OCI-LY1 (cell line): ENCODE data around the gene CCDC51.

Experiments
- H2AFZ ChIP-seq: fragments of 200-600 bp; sonication (generic), shearing (Covaris generic); 2 replicates; pipeline ENCODE4 v1.6.0; 2014; ENCODE audit warnings: antibody characterized with exemption, mild to moderate bottlenecking, low read length
- H3F3A ChIP-seq: fragments of 200-600 bp; sonication (generic), shearing (Covaris generic); 2 replicates; pipeline ENCODE4 v1.6.0; 2014; ENCODE audit warnings: mild to moderate bottlenecking, antibody characterized with exemption, low read length, moderate library complexity; ENCODE audit not compliant: insufficient read depth
- H3K27ac ChIP-seq: fragments of 200-600 bp; sonication (generic); 2 replicates; pipeline ENCODE4 v1.5.1; 2014; ENCODE audit warnings: low read length, mixed run types, mild to moderate bottlenecking, low read depth; ENCODE audit not compliant: poor library complexity, severe bottlenecking
- H3K27me3 ChIP-seq: fragments of 200-600 bp; sonication (generic); 2 replicates; pipeline ENCODE4 v1.6.0; 2014; ENCODE audit warnings: antibody characterized with exemption, mild to moderate bottlenecking, low read length, moderate library complexity; ENCODE audit not compliant: insufficient read depth
- H3K36me3 ChIP-seq: fragments of 200-600 bp; sonication (generic); 2 replicates; pipeline ENCODE4 v1.6.1; 2014; ENCODE audit warnings: mild to moderate bottlenecking, antibody characterized with exemption, low read length, moderate library complexity, mixed read lengths; ENCODE audit not compliant: insufficient read depth
- H3K4me1 ChIP-seq: fragments of 200-600 bp; sonication (generic); 2 replicates; pipeline ENCODE4 v1.5.1; 2014; ENCODE audit warnings: mild to moderate bottlenecking, low read length, moderate library complexity; ENCODE audit not compliant: insufficient read depth, severe bottlenecking
- H3K4me2 ChIP-seq: fragments of 200-600 bp; sonication (generic), shearing (Covaris generic); 2 replicates; pipeline ENCODE4 v1.6.1; 2014; ENCODE audit warnings: low read length
- H3K4me3 ChIP-seq: fragments of 200-600 bp; sonication (generic); 2 replicates; pipeline ENCODE4 v1.5.1; 2014; ENCODE audit warnings: low read length, low read depth, mild to moderate bottlenecking, mixed read lengths; ENCODE audit not compliant: poor library complexity, severe bottlenecking
- H3K79me2 ChIP-seq: fragments of 200-600 bp; shearing (Covaris generic); 2 replicates; pipeline ENCODE4 v1.6.1; 2016; ENCODE audit warnings: mixed run types, low read length, mixed read lengths; ENCODE audit not compliant: insufficient read depth
- H3K9ac ChIP-seq: fragments of 200-600 bp; sonication (generic), shearing (Covaris generic); 2 replicates; pipeline ENCODE4 v1.6.1; 2014; ENCODE audit warnings: mild to moderate bottlenecking, low read length, mixed read lengths
- H3K9me2 ChIP-seq: fragments of 200-600 bp; sonication (generic), shearing (Covaris generic); 2 replicates; pipeline ENCODE4 v1.6.1; 2014; ENCODE audit warnings: low read depth, mild to moderate bottlenecking, low read length, mixed read lengths
- H3K9me3 ChIP-seq: fragments of 200-600 bp; shearing (Covaris generic); 2 replicates; pipeline ENCODE4 v1.6.1; 2014; ENCODE audit warnings: low read length, mixed read lengths
- H4K20me1 ChIP-seq: fragments of 200-600 bp; sonication (generic), shearing (Covaris generic); 2 replicates; pipeline ENCODE4 v1.6.0; 2016; ENCODE audit warnings: mild to moderate bottlenecking, low read length; ENCODE audit not compliant: insufficient read depth
- EZH2 ChIP-seq: fragments of 200-600 bp; sonication (generic), shearing (Covaris generic); IDR thresholded peaks from 2 replicates; pipeline ENCODE4 v1.8.0; 2017; ENCODE audit warnings: borderline replicate concordance, mixed run types, mild to moderate bottlenecking, antibody characterized with exemption, low read length, moderate library complexity, mixed read lengths
- TF ChIP-seq, protein P1 (sequence below): fragments of 200-600 bp; sonication (generic), shearing (Covaris generic); IDR thresholded peaks from 2 replicates; pipeline ENCODE4 v1.5.1; 2017; ENCODE audit warnings: mild to moderate bottlenecking, antibody characterized with exemption, low read length, moderate library complexity, mixed read lengths

The CCDC51 gene

DNA sequence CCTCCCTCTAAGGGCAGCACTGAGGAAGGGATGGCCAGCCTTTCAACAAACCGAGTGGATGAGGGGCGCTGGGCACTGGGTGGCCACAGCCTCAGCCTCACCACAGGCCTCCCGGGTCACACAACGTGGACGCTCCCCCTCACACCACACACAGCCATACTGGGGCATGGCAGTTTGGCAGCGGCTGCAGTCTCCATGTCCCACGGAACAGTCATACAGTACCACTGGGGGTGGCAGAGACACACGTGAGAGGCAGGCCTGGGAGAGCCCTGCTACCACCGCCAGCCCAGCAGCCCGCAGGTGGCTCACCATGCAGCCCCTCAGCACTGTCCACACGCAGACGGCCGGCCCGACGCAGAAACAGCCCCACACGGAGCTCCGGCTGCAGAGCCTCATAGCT is 21.8 kb downstream of the CCDC51 start:
- TF ChIP-seq EZH2 = no peak
- TF ChIP-seq, protein P1, sequence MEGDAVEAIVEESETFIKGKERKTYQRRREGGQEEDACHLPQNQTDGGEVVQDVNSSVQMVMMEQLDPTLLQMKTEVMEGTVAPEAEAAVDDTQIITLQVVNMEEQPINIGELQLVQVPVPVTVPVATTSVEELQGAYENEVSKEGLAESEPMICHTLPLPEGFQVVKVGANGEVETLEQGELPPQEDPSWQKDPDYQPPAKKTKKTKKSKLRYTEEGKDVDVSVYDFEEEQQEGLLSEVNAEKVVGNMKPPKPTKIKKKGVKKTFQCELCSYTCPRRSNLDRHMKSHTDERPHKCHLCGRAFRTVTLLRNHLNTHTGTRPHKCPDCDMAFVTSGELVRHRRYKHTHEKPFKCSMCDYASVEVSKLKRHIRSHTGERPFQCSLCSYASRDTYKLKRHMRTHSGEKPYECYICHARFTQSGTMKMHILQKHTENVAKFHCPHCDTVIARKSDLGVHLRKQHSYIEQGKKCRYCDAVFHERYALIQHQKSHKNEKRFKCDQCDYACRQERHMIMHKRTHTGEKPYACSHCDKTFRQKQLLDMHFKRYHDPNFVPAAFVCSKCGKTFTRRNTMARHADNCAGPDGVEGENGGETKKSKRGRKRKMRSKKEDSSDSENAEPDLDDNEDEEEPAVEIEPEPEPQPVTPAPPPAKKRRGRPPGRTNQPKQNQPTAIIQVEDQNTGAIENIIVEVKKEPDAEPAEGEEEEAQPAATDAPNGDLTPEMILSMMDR = no peak
- no peaks in the 10 kb centered on the region for H3K36me3 ChIP-seq

DNA sequence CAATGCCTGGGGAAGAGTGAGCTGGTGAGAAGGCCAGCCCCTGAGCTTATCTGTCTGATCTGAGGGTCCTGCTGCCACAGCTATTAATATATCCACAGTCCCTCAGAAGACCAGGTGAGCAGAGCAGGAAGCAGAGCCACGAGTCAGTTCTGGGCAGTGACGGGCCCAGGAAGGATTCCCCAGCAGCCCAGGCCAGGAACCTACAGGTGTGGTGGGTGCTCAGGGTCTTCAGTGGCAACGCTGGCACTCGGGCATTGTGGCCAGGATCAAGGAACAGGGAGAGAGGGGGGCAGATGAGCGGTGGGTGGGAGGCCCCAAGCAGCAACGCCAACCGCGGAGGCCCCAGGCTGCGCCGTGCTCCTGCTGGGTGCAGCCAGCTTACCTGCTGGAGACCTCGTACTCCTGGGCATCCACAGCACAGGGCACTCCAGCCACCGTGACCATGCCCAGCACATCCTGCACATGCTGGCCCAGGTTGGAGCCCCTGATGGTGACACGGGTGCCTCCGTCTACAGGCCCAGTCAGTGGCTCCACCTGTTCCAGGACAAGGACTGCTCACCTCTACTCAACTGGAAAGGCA is 22.3 kb downstream of the CCDC51 start:
- Histone ChIP-seq H2AFZ (no peak overlapping the region), H3K9me2 (no peaks in the 10 kb centered on the region), H3K4me1 (no peaks in the 10 kb centered on the region), H3K4me3 (no peak overlapping the region), H4K20me1 (no peaks in the 10 kb centered on the region), H3K27me3 (peaks cover 6% of the 10 kb centered on the region), H3K9ac (no peak overlapping the region), H3K79me2 (no peaks in the 10 kb centered on the region), H3F3A (no peaks in the 10 kb centered on the region), H3K9me3 (no peaks in the 10 kb centered on the region), H3K27ac (no peak overlapping the region), H3K36me3 (no peaks in the 10 kb centered on the region), H3K4me2 (no peak overlapping the region)
- TF ChIP-seq, protein P1 = no peak
- TF ChIP-seq EZH2 = no peak

More for the DNA sequence above, 21.8 kb downstream of the CCDC51 start:
- no peak overlapping the region for H3K4me2 ChIP-seq
- no peaks in the 10 kb centered on the region for H3K4me1 ChIP-seq
- no peak overlapping the region for H3K27ac ChIP-seq
- peaks cover 6% of the 10 kb centered on the region for H3K27me3 ChIP-seq
- no peaks in the 10 kb centered on the region for H4K20me1 ChIP-seq
- H3K9me3 ChIP-seq = no peaks in the 10 kb centered on the region
- no peak overlapping the region for H3K4me3 ChIP-seq
- H3K79me2 ChIP-seq = no peaks in the 10 kb centered on the region
- no peak overlapping the region for H2AFZ ChIP-seq
- H3K9ac ChIP-seq = no peak overlapping the region
- no peaks in the 10 kb centered on the region for H3F3A ChIP-seq
- no peaks in the 10 kb centered on the region for H3K9me2 ChIP-seq

DNA sequence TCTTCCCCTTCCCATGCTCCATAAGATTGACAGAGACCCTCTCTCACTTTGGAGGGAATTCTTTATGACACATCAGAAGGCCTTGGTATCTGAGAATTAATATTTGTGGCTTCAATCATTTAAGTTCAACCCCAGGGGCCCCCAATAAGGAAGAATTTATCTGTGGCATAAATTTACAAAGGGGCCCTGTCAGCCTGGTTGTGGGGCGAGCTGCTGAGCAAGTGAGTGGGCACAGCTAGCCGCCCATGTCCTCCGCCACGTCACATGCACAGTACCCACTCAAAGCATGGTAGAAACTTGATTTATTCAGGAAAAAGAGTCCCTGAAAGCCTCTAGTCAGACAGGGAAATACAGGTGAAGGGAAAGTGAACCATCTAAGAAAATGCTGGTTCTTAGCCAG is 23.4 kb downstream of the CCDC51 start:
- Histone ChIP-seq H3K9me2 (no peaks in the 10 kb centered on the region), H3K4me2 (no peak overlapping the region), H3K27me3 (peaks cover 6% of the 10 kb centered on the region; the same call in 1 of the 2 replicates), H2AFZ (no peak overlapping the region), H3K4me1 (no peaks in the 10 kb centered on the region), H3K79me2 (no peaks in the 10 kb centered on the region), H3K36me3 (no peaks in the 10 kb centered on the region), H3K9ac (no peak overlapping the region), H3F3A (no peaks in the 10 kb centered on the region), H3K9me3 (no peaks in the 10 kb centered on the region), H4K20me1 (no peaks in the 10 kb centered on the region), H3K27ac (no peak overlapping the region), H3K4me3 (no peak overlapping the region)
- no peak for TF ChIP-seq EZH2
- TF ChIP-seq, protein P1 = no peak
